Neural progenitor cell (in vitro differentiated cells): ENCODE results near the gene DUOX1. TPM values are rescaled to one million over a fixed set of nuclear protein-coding genes. Genes with fewer than 3 reads are reported as not detected.

Source experiments
- DNase-seq: peaks from one replicate; pipeline ENCODE4 v3.0.0-alpha.2; 2016; ENCODE audit warnings: low spot score
- H2AFZ ChIP-seq: fragments of 200-600 bp; sonication (generic); replicated peaks from 2 replicates; pipeline ENCODE4 v1.6.1; 2016; ENCODE audit warnings: antibody characterized with exemption
- H3F3A ChIP-seq: fragments of 200-600 bp; sonication (generic); 2 replicates; pipeline ENCODE4 v1.6.1; 2016; ENCODE audit warnings: antibody characterized with exemption, low read depth
- H3K27ac ChIP-seq: fragments of 200-600 bp; sonication (generic); 2 replicates; pipeline ENCODE4 v1.5.1; 2016; ENCODE audit warnings: mild to moderate bottlenecking
- H3K27me3 ChIP-seq: fragments of 200-600 bp; sonication (generic); 2 replicates; pipeline ENCODE4 v1.6.1; 2016; ENCODE audit warnings: mild to moderate bottlenecking, moderate library complexity
- H3K36me3 ChIP-seq: fragments of 200-600 bp; sonication (generic); 2 replicates; pipeline ENCODE4 v1.5.1; 2016
- H3K4me1 ChIP-seq: fragments of 200-600 bp; sonication (generic); 2 replicates; pipeline ENCODE4 v1.6.1; 2016; ENCODE audit warnings: mixed run types
- H3K4me2 ChIP-seq: fragments of 200-600 bp; sonication (generic); 2 replicates; pipeline ENCODE4 v1.6.1; 2016
- H3K4me3 ChIP-seq: fragments of 200-600 bp; sonication (generic); 2 replicates; pipeline ENCODE4 v1.5.1; 2016
- H3K79me2 ChIP-seq: fragments of 200-600 bp; sonication (generic); 2 replicates; pipeline ENCODE4 v1.6.1; 2016; ENCODE audit warnings: low read depth
- H3K9ac ChIP-seq: fragments of 200-600 bp; sonication (generic); 2 replicates; pipeline ENCODE4 v1.6.1; 2016
- H3K9me3 ChIP-seq: fragments of 200-600 bp; sonication (generic); 2 replicates; pipeline ENCODE4 v1.5.1; 2016; ENCODE audit warnings: low read depth
- H4K20me1 ChIP-seq: fragments of 200-600 bp; sonication (generic); 2 replicates; pipeline ENCODE4 v1.6.1; 2016; ENCODE audit warnings: low read depth
- H3K27ac Mint-ChIP-seq: 3 replicates; pipeline ENCODE4 v1.8.0; 2021; ENCODE audit warnings: mixed read lengths
- H3K27me3 Mint-ChIP-seq: 2 replicates; pipeline ENCODE4 v1.8.0; 2022; ENCODE audit warnings: low read depth, mild to moderate bottlenecking, inconsistent platforms, moderate library complexity, mixed read lengths; ENCODE audit not compliant: insufficient read depth
- H3K36me3 Mint-ChIP-seq: 3 replicates; pipeline ENCODE4 v1.8.0; 2021; ENCODE audit warnings: mixed read lengths
- H3K4me1 Mint-ChIP-seq: 3 replicates; pipeline ENCODE4 v1.8.0; 2021; ENCODE audit warnings: mixed read lengths
- H3K4me3 Mint-ChIP-seq: 3 replicates; pipeline ENCODE4 v1.8.0; 2021; ENCODE audit warnings: mild to moderate bottlenecking, moderate library complexity, mixed read lengths
- H3K9me3 Mint-ChIP-seq: 3 replicates; pipeline ENCODE4 v1.8.0; 2020; ENCODE audit warnings: mixed read lengths
- CTCF ChIP-seq: fragments of 200-600 bp; sonication (generic); IDR thresholded peaks from 2 replicates; pipeline ENCODE4 v1.5.1; 2017; ENCODE audit warnings: antibody characterized with exemption, mild to moderate bottlenecking
- EZH2 ChIP-seq: fragments of 200-600 bp; sonication (generic); IDR thresholded peaks from 2 replicates; pipeline ENCODE4 v1.6.1; 2017; ENCODE audit warnings: antibody characterized with exemption, mild to moderate bottlenecking, moderate library complexity
- EZH2phosphoT487 ChIP-seq: fragments of 200-600 bp; sonication (generic); IDR thresholded peaks from 2 replicates; pipeline ENCODE4 v1.6.1; 2017; ENCODE audit warnings: antibody characterized with exemption
- total RNA-seq: library from RNA; depleted of rRNA; stranded (reverse); fragments of >200 nt; gene quantifications from 2 replicates; pipeline ENCODE4 v1.2.3, GENCODE V29; 2015; ENCODE audit warnings: low replicate concordance

DUOX1 gene
- total RNA-seq, 1 donor from 2014 or later = 0.30 TPM

GRCh38 chr15:45121020-45121419 lies 8.8 kb upstream of the DUOX1 start:
- no peaks in the 10 kb centered on the region for H3F3A ChIP-seq
- H3K9me3 Mint-ChIP-seq = no peaks in the 10 kb centered on the region
- no peak overlapping the region for H3K4me2 ChIP-seq
- peaks cover 9% of the 10 kb centered on the region for H3K4me1 Mint-ChIP-seq
- H3K4me3 ChIP-seq = no peak overlapping the region
- H3K4me1 ChIP-seq = no peaks in the 10 kb centered on the region
- H3K27me3 Mint-ChIP-seq = peaks cover 33% of the 10 kb centered on the region
- no peaks in the 10 kb centered on the region for H3K36me3 Mint-ChIP-seq
- no peak overlapping the region for H3K27ac Mint-ChIP-seq
- no peak overlapping the region for H2AFZ ChIP-seq
- TF ChIP-seq CTCF (no peak), EZH2 (no peak), EZH2phosphoT487 (no peak)
- no peaks in the 10 kb centered on the region for H4K20me1 ChIP-seq
- no peak overlapping the region for H3K9ac ChIP-seq
- no peak overlapping the region for H3K27ac ChIP-seq
- H3K9me3 ChIP-seq = no peaks in the 10 kb centered on the region
- H3K27me3 ChIP-seq = peaks cover 97% of the 10 kb centered on the region
- H3K79me2 ChIP-seq = no peaks in the 10 kb centered on the region
- no peak overlapping the region for H3K4me3 Mint-ChIP-seq
- no peaks in the 10 kb centered on the region for H3K36me3 ChIP-seq
- DNase-seq = no peak

GRCh38 chr15:45121706-45122417 lies 7.9 kb upstream of the DUOX1 start:
- H3K27ac ChIP-seq = no peak overlapping the region
- no peaks in the 10 kb centered on the region for H3K4me1 ChIP-seq
- H3K4me1 Mint-ChIP-seq = peaks cover 9% of the 10 kb centered on the region
- H3K27me3 ChIP-seq = peaks cover 97% of the 10 kb centered on the region
- H3K36me3 ChIP-seq = no peaks in the 10 kb centered on the region
- H3K9me3 ChIP-seq = no peaks in the 10 kb centered on the region
- H3K27ac Mint-ChIP-seq = no peak overlapping the region
- H3K9me3 Mint-ChIP-seq = no peaks in the 10 kb centered on the region
- H2AFZ ChIP-seq = no peak overlapping the region
- H3K79me2 ChIP-seq = no peaks in the 10 kb centered on the region
- TF ChIP-seq CTCF (no peak), EZH2 (no peak), EZH2phosphoT487 (no peak)
- no peaks in the 10 kb centered on the region for H3F3A ChIP-seq
- no peak for DNase-seq
- no peak overlapping the region for H3K4me2 ChIP-seq
- peaks cover 29% of the 10 kb centered on the region for H3K27me3 Mint-ChIP-seq
- no peak overlapping the region for H3K9ac ChIP-seq
- H3K36me3 Mint-ChIP-seq = no peaks in the 10 kb centered on the region
- no peaks in the 10 kb centered on the region for H4K20me1 ChIP-seq
- H3K4me3 ChIP-seq = no peak overlapping the region
- no peak overlapping the region for H3K4me3 Mint-ChIP-seq

- H3K4me1 Mint-ChIP-seq = peaks cover 4% of the 10 kb centered on the region
- H3K4me3 Mint-ChIP-seq = no peak overlapping the region
- H3K4me2 ChIP-seq = no peak overlapping the region
- no peaks in the 10 kb centered on the region for H3K9me3 Mint-ChIP-seq
- no peaks in the 10 kb centered on the region for H4K20me1 ChIP-seq
- H3K27me3 ChIP-seq = peaks cover 97% of the 10 kb centered on the region
- no peak for DNase-seq
- H3K4me1 ChIP-seq = no peaks in the 10 kb centered on the region
- no peak overlapping the region for H2AFZ ChIP-seq
- H3F3A ChIP-seq = no peaks in the 10 kb centered on the region
- H3K9ac ChIP-seq = no peak overlapping the region
- H3K27ac Mint-ChIP-seq = no peak overlapping the region
- no peak for TF ChIP-seq CTCF
- no peak for TF ChIP-seq EZH2
- no peak for TF ChIP-seq EZH2phosphoT487
- H3K4me3 ChIP-seq = no peak overlapping the region
- H3K36me3 ChIP-seq = no peaks in the 10 kb centered on the region
- no peaks in the 10 kb centered on the region for H3K36me3 Mint-ChIP-seq
- H3K79me2 ChIP-seq = no peaks in the 10 kb centered on the region
- no peaks in the 10 kb centered on the region for H3K9me3 ChIP-seq
- H3K27ac ChIP-seq = no peak overlapping the region
- H3K27me3 Mint-ChIP-seq = peaks cover 25% of the 10 kb centered on the region
Observed at GRCh38 chr15:45122719-45123118, 7.1 kb upstream of the DUOX1 start.
